HPDE6-E6E7 (cell line): ENCODE measurements around the gene ZBTB7C.

Experiments used
- DNase-seq: peaks from one replicate; pipeline ENCODE4 v3.0.0; 2011; ENCODE audit warnings: missing footprints; ENCODE audit errors: extremely low spot score

The ZBTB7C gene

GRCh38 chr18:48022531-48023329 lies 386.5 kb downstream of the ZBTB7C start:
- DNase-seq: peak; percentile 46

DNA sequence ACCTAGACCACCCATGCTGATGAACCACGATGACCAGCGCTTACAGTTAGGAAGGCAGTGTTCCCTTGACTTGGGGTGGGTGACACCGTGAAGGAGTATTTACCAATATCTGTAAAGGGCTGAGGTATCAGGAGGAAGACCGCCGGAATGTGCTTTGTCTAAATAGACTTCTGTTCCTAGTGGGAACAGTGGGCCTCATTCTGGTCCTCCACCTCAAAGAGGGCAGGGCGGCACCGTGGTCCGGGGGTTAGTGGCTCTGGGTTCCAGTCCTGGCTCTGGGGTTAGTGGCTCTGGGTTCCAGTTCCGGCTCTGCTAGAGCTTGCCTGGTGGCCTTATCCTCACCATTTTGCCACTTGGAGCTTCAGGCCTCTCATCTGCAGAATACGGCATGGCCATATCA lies 387.2 kb downstream of the ZBTB7C start:
- DNase-seq: no peak

- no peak for DNase-seq
Observed at GRCh38 chr18:48021273-48021914, 387.8 kb downstream of the ZBTB7C start.

- no peak for DNase-seq
Observed at GRCh38 chr18:48020337-48021250, 388.6 kb downstream of the ZBTB7C start.

DNA sequence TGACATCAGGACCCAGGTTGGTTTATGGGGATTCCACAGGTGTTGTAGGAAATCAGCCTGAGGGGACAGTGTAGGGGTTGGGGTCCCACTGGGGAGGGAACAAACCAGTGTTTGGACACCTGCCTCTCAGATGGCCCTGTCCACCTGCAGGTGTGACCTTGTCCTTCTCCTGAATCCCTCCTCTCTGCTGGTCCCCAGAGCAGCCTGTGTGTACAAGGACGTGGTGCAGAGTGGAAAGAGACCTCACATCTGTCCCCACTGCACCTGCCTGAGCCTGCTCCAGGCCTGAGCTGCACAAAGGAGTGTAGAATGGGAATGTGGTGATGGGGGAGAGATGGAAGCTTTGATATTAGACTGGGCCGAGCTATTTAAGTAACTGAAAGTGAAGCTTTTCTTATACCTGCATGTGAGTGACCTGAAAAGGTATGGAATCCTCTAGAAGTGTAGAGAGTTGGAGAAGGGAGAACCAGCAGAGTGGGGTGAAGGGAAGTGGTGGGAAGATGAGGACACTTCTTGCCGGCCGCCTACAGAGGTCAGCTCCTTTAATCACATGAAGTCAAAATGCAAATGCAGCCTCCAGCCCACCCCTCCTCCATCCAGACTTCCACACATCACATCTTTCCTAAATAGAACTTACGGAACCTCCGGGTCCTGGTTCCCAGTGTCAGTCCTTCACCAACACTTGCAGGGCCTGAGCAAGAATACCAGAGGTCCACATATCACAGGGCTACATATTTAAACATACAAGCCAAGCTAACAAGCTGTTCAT lies 389.4 kb downstream of the ZBTB7C start:
- no peak for DNase-seq

- DNase-seq: no peak
Observed at GRCh38 chr18:48018851-48019250, 390.3 kb downstream of the ZBTB7C start.

GRCh38 chr18:48017635-48018034 lies 391.5 kb downstream of the ZBTB7C start:
- DNase-seq: no peak

GRCh38 chr18:48013162-48013561 lies 396.0 kb downstream of the ZBTB7C start:
- DNase-seq: no peak

GRCh38 chr18:48011926-48012465 lies 397.2 kb downstream of the ZBTB7C start:
- DNase-seq: no peak

- DNase-seq: no peak
Observed at GRCh38 chr18:48010264-48010663, 398.9 kb downstream of the ZBTB7C start.

- DNase-seq: no peak
Observed at GRCh38 chr18:48009116-48009745, 400.0 kb downstream of the ZBTB7C start.

DNA sequence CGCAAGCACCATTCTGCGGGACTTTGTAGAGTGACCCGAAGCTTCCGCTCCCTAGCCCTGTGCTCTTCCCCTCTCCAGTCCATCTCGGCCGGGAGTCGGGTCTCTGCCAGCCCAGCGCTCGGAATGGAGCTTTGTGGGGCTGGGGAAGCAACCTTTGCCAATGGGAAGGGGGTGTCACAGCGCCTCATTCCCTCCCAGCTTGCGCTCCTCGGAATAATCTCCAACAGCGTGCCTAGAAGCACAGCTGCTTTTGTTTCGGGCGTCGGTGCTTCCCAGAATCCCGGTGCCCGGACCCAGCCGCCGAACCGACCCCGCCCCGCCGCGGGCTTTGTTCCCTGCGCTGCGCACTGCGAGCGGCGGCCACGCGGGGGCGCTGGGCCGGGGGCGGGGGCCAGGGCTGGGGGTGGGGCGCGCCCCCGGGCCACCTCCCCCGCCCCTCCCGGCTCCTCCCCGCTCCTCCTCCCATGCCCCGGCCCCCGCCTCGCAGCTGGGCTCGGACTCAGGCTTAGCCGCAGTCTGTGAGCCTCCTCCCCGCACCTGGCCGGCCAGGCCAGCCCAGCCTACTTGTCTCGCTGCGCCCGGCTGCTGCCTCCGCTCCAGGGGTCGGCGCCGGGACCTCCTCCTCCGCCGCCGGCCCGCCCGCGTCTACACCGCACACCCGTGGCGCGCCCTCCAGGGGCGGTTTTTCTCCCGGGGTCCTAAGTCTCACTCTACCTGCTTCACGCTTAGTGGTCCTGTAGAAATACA lies 401.1 kb downstream of the ZBTB7C start:
- peak; percentile 55 for DNase-seq

- no peak for DNase-seq
Observed at GRCh38 chr18:48007381-48007780, 401.8 kb downstream of the ZBTB7C start.

DNA sequence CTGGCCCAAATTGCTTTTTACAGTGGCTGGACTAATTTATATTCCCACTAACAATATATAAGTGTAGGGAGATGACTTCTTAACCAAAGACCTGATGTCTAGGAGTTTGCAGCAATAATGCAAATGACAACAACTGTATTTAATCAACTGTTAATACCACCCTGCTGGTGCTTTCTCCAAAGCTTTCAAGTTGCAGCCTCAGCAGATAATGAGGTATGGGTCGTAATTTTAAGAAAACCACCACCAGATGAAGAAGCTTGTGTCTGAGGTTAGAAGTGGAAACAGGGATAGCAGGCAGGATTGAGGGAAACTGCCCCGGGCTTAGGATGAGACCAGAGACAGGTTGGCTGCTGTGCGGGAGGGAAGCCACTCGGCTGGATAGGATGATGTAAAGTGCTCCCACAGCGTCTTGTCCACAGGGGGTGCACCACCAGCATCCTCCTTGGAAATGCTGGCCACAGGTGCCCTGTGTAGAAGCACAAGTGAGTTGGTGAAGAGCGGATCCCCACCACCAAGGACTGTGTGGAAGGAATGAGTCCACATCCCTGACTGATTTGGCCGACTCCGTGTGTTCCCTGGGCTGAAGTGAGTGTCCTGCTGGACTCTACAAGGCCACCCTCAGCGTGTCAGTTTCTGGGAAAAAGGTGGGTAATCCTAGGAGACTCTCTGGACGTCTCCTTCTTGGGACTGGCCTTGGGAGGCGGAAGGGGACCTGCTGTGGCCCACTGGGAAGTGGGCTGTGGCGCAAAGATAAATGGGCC lies 402.6 kb downstream of the ZBTB7C start:
- DNase-seq: no peak

DNA sequence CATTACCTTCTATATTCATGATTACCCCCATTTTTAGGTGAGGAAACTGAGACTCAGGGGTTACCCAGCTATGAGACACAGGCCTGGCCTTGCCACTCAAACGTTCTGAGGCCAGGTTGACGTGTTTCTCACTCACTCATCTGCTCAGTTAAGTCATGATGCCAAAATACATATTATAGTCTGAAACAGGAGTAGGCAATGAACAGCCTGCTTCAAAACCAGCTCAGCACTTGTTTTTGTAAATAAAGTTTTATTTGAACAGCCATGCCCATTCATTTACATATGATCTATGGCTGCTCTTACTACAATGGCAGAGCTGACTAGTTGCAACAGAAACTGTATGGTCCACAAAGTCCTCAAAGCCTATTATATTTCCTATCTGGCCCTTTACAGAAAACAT lies 404.6 kb downstream of the ZBTB7C start:
- DNase-seq: no peak

DNA sequence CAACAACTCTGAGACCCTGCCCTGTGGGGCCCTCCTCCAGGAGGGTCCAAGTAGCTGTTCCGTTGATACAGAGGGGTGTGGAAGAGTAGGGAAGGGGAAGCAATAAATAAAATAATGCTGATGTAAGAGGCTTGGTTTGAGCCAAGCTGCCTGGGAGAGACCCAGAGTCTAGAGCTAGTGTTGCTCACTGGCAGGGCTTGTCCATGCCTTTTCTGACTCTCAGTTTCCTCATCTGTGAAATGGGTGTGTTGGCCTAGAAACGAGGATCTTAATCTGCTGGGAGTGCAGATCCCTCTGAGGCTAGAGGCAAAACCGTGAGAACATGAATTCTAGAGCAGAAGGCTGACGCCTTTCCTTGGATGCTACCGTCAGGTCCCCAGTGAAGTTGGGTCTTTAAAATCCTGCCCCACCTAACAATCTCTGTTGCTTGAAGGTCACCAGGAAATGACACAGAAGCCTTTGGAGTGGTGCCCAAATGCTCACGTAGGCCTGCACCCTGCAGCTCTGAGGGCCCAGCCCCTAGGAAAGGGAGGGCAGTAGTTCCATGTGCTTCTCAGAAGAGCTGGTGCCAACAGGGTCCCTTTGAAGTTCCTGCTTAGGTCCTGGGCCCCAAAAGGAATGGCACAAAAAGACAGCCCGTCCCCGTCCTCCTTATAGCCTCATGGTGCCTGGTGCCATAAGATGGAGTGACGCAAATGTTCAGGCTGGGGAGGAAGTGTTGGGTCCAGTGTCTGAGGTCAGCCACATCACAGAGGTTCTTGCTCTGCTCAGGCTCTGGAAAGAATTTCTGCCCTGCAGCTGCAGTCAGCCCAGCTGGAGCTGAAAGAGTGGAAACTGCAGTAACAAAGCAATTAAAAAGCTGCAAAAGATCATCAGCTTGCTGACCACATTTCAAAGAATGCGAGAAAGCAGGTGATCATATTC lies 405.5 kb downstream of the ZBTB7C start:
- DNase-seq: no peak

DNA sequence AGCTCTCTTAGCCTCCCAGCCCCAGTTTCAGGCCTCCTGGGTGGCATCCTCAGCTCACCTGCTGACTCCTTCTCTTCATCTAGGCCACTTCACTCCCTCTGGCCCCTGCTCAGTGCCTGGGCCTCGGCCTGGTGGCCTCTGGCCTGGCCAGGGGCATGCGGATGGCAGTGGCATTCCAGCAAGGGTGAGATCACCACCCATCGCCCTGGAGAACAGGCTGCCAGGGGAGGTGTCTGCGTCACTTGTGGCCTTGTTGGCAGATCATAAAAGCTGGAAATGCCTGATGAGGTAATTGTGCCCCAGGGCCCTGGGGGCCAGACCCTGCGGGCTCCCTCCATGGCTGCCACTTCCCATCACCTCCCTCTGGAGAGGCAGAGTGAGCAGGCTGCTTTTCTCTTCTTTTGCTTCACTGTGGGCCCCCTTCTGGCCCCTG lies 406.2 kb downstream of the ZBTB7C start:
- peak; percentile 25 for DNase-seq

- DNase-seq: no peak
Observed at GRCh38 chr18:48000701-48001100, 408.5 kb downstream of the ZBTB7C start.
